NT2/D1 (cell line): ENCODE results near the gene PRR20B.
"Not testable (repeated sequence)": the region's sequence is repeated elsewhere in the genome, so short reads cannot be mapped to it uniquely, and the experiment has no call there.

Experiments
- SUZ12 ChIP-seq: IDR thresholded peaks from 2 replicates; pipeline ENCODE4 v1.6.1; 2011; ENCODE audit not compliant: insufficient read length, insufficient read depth; ENCODE audit errors: extremely low read depth
- YY1 ChIP-seq: IDR thresholded peaks from 2 replicates; pipeline ENCODE4 v1.6.1; 2011; ENCODE audit not compliant: insufficient read length, insufficient read depth
- ZNF274 ChIP-seq: IDR thresholded peaks from 2 replicates; pipeline ENCODE4 v1.6.1; 2011; ENCODE audit warnings: mild to moderate bottlenecking, low read depth, low read length

- TF ChIP-seq ZNF274, YY1, SUZ12: not testable (repeated sequence)
Measured at GRCh38 chr13:57147188-57147587, at the start of gene PRR20B.
